CD4-positive, alpha-beta T cell (primary cell): ENCODE results near the gene CAP2. TPM values are rescaled to one million over a fixed set of nuclear protein-coding genes. Genes with fewer than 3 reads are reported as not detected.

Experiments
- ATAC-seq: fragments of 200-7000 bp; cut with Tn5 transposase; one replicate; pipeline ENCODE4 v1.10.0; 2022; ENCODE audit warnings: mild to moderate bottlenecking; ENCODE audit not compliant: poor library complexity
- CTCF ChIA-PET: fragments of 350-600 bp; sonication (Branson Sonifier 250); formaldehyde crosslinking; loops from one replicate; lab custom pipeline; 2021; ENCODE audit warnings: antibody characterized with exemption, inconsistent platforms; lab: Charles Lee
- POLR2A ChIA-PET: fragments of 350-600 bp; sonication (Branson Sonifier 250); formaldehyde crosslinking; loops from one replicate; lab custom pipeline; 2021; ENCODE audit warnings: antibody characterized with exemption, inconsistent platforms; lab: Charles Lee
- DNase-seq, 14 experiments: peaks; one replicate each; pipeline ENCODE4 v3.0.0-alpha.2; 2013 to 2020; ENCODE audit warnings: mixed read lengths in 2 of 14
- H3K27ac ChIP-seq, 2 donors: one replicate each; pipeline versions ENCODE4 v1.5.1 to v1.7.0; 2013; ENCODE audit warnings: low read length in 2 of 2, low read depth in 1 of 2, mild to moderate bottlenecking in 1 of 2
- H3K27me3 ChIP-seq, 2 experiments: 1 replicate in 1 of 2; 2 replicates in 1 of 2; pipeline versions ENCODE4 v1.6.1 to v1.7.0; 2013; ENCODE audit warnings: low read length in 2 of 2, control low read depth in 1 of 2, mild to moderate bottlenecking in 1 of 2, moderate library complexity in 1 of 2; ENCODE audit not compliant: insufficient read depth in 2 of 2, control insufficient read depth in 1 of 2
- H3K36me3 ChIP-seq: one replicate; pipeline ENCODE4 v1.6.1; 2013; ENCODE audit warnings: low read length, control low read depth; ENCODE audit not compliant: insufficient read depth
- H3K4me1 ChIP-seq: one replicate; pipeline ENCODE4 v1.6.1; 2013; ENCODE audit warnings: low read length, control low read depth; ENCODE audit not compliant: insufficient read depth
- H3K4me3 ChIP-seq: one replicate; pipeline ENCODE4 v1.5.1; 2013; ENCODE audit warnings: mild to moderate bottlenecking, low read length, moderate library complexity
- H3K9me3 ChIP-seq, 2 experiments: 1 replicate in 1 of 2; 2 replicates in 1 of 2; pipeline versions ENCODE4 v1.6.1 to v1.7.0; 2013; ENCODE audit warnings: low read length in 2 of 2, mild to moderate bottlenecking in 2 of 2, control low read depth in 1 of 2, moderate library complexity in 1 of 2; ENCODE audit not compliant: control insufficient read depth in 1 of 2, insufficient read depth in 1 of 2
- H3K27ac Mint-ChIP-seq: one replicate; pipeline ENCODE4 v1.8.0; 2020; ENCODE audit warnings: mixed read lengths
- H3K27me3 Mint-ChIP-seq: one replicate; pipeline ENCODE4 v1.8.0; 2021; ENCODE audit warnings: mixed read lengths
- H3K36me3 Mint-ChIP-seq: one replicate; pipeline ENCODE4 v1.8.0; 2021; ENCODE audit warnings: low read depth, mixed read lengths
- H3K4me1 Mint-ChIP-seq: one replicate; pipeline ENCODE4 v1.8.0; 2021; ENCODE audit warnings: low read depth, mixed read lengths
- H3K4me3 Mint-ChIP-seq: one replicate; pipeline ENCODE4 v1.8.0; 2020; ENCODE audit warnings: mild to moderate bottlenecking, mixed read lengths
- H3K9me3 Mint-ChIP-seq: one replicate; pipeline ENCODE4 v1.8.0; 2020; ENCODE audit warnings: mixed read lengths
- intact Hi-C, 2 experiments: fragments of 100-400 bp; cut with DNase I in 1 of 2; cut with micrococcal nuclease in 1 of 2; formaldehyde crosslinking; loops; one replicate each; pipeline versions ENCODE4 v1.15.1 to v1.9.0; 2023 to 2025; cut with DNase I, micrococcal nuclease
- total RNA-seq, 174 experiments: library from RNA in 2 of 174; stranded (reverse) in 2 of 174; gene quantifications; one replicate each; pipeline ENCODE4 v1.2.3 and lab custom pipeline; 2021 to 2026
- TF ChIP-seq, protein P1 (sequence below): fragments of 200-600 bp; IDR thresholded peaks from one replicate; pipeline ENCODE4 v1.8.0; 2022; ENCODE audit warnings: antibody characterized with exemption, mild to moderate bottlenecking

The CAP2 gene
- total RNA-seq, 2 experiments from 2014 or later = not detected

DNA sequence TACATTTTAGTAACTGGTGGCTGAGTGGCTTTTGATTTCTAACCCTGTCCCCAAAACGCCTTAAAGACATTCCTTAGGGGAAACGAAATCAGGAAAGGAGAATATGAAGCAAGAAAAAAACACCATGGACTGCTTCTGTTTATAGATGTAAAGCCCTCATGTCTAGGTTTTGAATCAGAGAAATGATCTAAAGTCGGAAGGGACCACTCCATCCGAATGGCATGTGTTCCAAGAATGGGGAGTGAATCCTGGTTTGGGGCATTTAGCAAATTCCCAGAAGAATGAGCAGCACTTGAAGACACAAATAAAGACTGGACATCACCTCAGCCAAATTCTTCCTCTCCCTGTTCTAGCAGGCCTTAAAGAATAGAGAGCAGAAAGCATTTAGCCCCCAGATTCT lies 65.6 kb downstream of the CAP2 start:
- POLR2A ChIA-PET = no interaction called here
- H3K9me3 ChIP-seq = no peaks in the 10 kb centered on the region
- H3K36me3 ChIP-seq = no peaks in the 10 kb centered on the region
- Mint-ChIP-seq H3K4me3 (no peak overlapping the region), H3K27me3 (peaks cover 45% of the 10 kb centered on the region), H3K9me3 (no peaks in the 10 kb centered on the region), H3K36me3 (no peaks in the 10 kb centered on the region), H3K4me1 (no peaks in the 10 kb centered on the region), H3K27ac (no peak overlapping the region)
- H3K27ac ChIP-seq = no peak overlapping the region
- intact Hi-C loops = no loop called here
- no peak for DNase-seq
- no peaks in the 10 kb centered on the region for H3K4me1 ChIP-seq
- TF ChIP-seq, protein P1, sequence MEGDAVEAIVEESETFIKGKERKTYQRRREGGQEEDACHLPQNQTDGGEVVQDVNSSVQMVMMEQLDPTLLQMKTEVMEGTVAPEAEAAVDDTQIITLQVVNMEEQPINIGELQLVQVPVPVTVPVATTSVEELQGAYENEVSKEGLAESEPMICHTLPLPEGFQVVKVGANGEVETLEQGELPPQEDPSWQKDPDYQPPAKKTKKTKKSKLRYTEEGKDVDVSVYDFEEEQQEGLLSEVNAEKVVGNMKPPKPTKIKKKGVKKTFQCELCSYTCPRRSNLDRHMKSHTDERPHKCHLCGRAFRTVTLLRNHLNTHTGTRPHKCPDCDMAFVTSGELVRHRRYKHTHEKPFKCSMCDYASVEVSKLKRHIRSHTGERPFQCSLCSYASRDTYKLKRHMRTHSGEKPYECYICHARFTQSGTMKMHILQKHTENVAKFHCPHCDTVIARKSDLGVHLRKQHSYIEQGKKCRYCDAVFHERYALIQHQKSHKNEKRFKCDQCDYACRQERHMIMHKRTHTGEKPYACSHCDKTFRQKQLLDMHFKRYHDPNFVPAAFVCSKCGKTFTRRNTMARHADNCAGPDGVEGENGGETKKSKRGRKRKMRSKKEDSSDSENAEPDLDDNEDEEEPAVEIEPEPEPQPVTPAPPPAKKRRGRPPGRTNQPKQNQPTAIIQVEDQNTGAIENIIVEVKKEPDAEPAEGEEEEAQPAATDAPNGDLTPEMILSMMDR = no peak
- H3K27me3 ChIP-seq = no peaks in the 10 kb centered on the region
- CTCF ChIA-PET = no interaction called here
- no peak for ATAC-seq
- H3K4me3 ChIP-seq = no peak overlapping the region

DNA sequence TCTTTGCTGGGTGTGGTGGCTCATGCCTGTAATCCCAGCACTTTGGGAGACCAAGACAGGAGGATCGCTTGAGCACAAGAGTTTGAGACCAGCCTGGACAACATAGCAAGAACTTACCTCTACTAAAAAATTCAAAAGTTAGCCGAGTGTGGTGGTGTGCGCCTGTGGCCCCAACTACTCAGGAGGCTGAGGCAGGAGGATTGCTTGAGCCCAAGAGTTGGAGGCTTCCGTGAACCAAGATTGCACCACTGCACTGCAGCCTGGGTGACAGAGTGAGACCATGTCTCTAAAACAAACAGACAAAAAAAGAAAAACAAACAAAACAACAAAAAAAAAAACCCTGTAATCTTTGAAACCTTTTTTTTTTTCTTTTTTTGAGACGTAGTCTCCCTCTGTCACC lies 67.5 kb downstream of the CAP2 start:
- ATAC-seq (no peak), DNase-seq (no peak)
- intact Hi-C loops = no loop called here
- no peaks in the 10 kb centered on the region for H3K4me1 Mint-ChIP-seq
- ChIA-PET CTCF (no interaction called here), POLR2A (no interaction called here)
- no peak overlapping the region for H3K4me3 ChIP-seq
- no peak overlapping the region for H3K4me3 Mint-ChIP-seq
- H3K4me1 ChIP-seq = no peaks in the 10 kb centered on the region
- no peaks in the 10 kb centered on the region for H3K9me3 Mint-ChIP-seq
- TF ChIP-seq, protein P1 = no peak
- no peak overlapping the region for H3K27ac ChIP-seq
- H3K27me3 Mint-ChIP-seq = peaks cover 36% of the 10 kb centered on the region
- H3K36me3 ChIP-seq = no peaks in the 10 kb centered on the region
- H3K27me3 ChIP-seq = no peaks in the 10 kb centered on the region
- H3K36me3 Mint-ChIP-seq = no peaks in the 10 kb centered on the region
- no peaks in the 10 kb centered on the region for H3K9me3 ChIP-seq
- no peak overlapping the region for H3K27ac Mint-ChIP-seq

DNA sequence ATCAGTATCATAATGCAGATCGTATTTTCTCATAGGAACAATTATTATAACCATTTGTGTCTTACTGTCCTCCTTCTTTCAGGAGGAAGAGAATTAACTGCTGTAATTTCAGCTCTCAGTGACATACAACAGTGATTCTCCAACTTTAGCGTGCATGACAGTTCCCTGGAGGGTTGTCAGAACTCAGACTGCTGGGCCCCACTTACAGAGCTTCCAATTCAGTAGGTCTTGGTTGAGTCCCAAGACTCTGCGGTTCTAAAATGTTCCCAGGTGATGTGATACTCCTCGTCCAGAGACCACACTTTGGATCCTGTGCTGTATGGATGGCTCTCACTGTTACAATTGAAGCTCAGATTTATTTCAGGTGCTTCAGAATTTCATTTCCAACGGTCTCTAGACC lies 72.8 kb downstream of the CAP2 start:
- no peaks in the 10 kb centered on the region for H3K4me1 Mint-ChIP-seq
- ChIA-PET CTCF (no interaction called here), POLR2A (no interaction called here)
- Histone ChIP-seq H3K36me3 (no peaks in the 10 kb centered on the region), H3K9me3 (no peaks in the 10 kb centered on the region), H3K27me3 (no peaks in the 10 kb centered on the region), H3K27ac (no peak overlapping the region), H3K4me1 (no peaks in the 10 kb centered on the region), H3K4me3 (no peak overlapping the region)
- intact Hi-C loops = no loop called here
- H3K9me3 Mint-ChIP-seq = no peaks in the 10 kb centered on the region
- H3K27me3 Mint-ChIP-seq = peaks cover 7% of the 10 kb centered on the region
- H3K27ac Mint-ChIP-seq = no peak overlapping the region
- no peak overlapping the region for H3K4me3 Mint-ChIP-seq
- no peaks in the 10 kb centered on the region for H3K36me3 Mint-ChIP-seq
- TF ChIP-seq, protein P1 = no peak
- DNase-seq = no peak
- ATAC-seq = no peak
